HG02678 (cell line): ENCODE results near the gene EMX2.

Experiments used
- ATAC-seq: cut with Tn5 transposase; IDR thresholded peaks from one replicate; pipeline ENCODE4 v1.9.1; 2021; ENCODE audit warnings: mild to moderate bottlenecking, moderate library complexity; ENCODE audit not compliant: unreplicated experiment

EMX2 gene

DNA sequence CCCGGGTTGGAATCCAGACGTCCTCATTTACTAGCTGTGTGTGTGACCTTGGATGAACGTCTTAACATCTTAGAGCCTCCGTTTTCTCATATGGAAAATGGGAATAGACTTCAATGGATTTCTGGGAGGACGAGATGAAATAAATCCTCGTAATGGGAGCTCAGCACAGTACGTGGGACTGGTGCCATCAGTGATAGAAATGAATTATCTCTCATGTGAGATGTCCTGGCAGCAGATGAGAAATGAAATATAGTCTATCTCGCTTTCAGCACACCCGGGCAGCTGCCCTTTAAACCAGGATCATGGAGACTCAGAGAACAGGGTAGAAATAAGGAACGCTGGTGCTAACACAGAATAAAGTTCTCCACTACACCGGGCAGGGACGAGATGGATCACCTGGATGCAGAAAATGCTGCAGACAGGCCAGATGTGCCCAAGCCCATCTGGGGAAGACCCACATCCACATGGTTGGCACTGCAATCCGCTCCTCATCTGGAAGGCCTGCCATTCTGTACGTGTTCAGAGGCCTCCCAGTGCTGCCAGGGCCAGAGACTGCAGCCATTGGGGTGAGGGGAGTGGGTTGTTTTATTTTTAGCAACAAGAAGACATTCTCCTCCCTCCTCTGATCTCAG is 11.1 kb upstream of the EMX2 start:
- no peak for ATAC-seq

DNA sequence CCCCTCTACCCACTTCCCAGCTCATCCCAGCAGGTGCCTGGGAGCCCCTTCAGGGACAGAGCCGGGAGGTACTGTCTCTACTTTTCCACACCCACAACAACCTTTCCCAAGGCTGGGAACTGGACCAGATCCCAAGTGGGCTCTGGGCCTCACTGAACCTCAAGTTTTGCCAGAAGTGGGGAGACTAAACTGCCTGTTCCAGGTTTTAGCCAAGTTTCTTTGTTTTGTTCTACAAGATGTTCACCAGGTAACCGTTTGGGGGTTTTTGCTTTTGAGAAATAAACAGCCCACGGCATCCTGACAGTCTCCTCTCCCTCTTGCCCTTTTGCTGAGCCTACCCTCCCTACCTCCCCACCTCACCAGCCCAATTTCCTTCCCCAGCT is 10.6 kb upstream of the EMX2 start:
- ATAC-seq = no peak

GRCh38 chr10:117532451-117533107 is 10.0 kb upstream of the EMX2 start:
- ATAC-seq = no peak

- no peak for ATAC-seq
Measured at GRCh38 chr10:117533507-117534281, 8.9 kb upstream of the EMX2 start.

DNA sequence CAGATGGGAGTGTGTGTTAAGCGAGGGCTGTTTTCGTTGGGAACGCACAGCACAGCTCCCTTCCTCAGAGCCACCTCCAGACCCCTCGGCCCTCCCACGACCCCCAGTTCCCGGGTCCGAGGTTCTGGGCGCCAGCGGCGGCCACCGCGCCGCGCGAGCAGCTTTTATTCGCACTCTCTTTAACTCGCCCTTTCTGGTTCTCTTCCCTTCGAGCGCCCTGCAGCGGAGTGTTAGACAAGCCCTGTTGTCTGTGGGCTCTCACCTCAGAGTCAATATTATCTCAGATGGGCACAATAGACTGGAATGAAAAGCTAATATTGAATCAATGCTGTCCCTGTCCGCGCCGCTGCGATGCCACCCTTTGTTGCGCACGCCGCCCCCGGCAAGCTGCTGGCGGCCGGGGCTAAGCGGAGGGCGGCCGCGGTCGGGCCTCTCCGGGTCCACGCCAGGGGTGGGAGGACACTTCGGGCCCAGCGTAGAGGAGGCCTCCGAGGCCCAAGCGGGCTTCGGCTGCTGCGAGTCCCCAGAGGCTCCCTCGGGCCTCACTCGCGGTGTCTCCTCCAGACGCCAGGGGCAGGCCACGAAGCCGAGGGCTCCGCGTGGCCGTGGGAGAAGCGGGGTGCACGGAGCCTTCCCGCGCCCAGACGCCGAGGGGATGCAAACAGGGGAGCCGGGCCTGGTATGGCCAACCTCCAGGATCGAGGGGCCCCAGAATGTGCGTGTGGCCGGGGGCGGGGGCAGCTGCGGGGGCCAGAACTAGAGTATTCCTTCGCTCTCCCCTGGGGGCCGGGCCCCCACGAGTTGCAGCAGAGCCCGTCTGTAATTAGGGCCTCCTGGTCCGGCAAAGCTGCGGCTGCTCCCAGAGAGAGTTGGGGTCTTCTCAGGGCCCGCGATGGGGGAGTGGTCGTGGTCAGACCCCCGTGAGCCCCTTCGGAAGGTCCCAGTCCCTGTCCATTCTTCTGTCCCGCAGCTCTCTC is 7.9 kb upstream of the EMX2 start:
- ATAC-seq = no peak

DNA sequence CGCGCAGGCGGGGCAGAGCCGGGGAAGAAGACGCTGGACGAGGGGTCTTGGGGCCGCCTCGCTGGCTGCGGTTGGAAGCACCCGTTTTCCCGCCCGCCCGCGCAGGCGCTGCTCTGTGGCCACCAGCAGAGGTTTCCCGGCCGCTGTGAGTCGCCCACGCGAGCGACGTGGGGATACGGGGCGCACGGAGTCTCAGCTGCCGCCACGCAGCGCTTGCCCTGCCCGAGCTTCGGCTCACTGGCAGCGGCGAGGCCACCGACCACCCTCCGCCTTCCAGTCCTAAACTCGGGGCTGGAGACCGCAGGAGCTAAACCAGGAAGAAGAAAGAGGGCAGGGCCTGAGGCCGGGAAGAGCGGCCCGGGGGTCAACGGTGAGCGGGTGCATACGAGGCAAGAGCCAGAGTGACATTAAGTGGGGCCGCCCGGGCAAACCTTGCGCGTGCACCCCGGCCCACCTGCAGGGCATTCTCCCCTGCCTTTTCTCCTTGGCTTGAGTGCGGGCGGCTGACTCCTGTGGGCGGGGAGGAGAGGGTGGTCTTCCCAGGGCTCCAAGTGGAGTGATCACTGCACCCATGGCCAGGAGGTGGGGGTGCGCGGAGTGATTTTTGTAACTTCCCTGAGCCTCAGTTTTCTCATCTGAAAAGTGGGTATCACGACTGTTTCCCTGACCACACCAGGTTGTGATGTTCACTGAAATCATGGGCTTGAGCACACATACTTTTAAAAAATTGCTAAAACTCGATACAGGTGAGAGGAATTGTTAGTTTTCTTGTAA is 7.1 kb upstream of the EMX2 start:
- ATAC-seq = no peak

DNA sequence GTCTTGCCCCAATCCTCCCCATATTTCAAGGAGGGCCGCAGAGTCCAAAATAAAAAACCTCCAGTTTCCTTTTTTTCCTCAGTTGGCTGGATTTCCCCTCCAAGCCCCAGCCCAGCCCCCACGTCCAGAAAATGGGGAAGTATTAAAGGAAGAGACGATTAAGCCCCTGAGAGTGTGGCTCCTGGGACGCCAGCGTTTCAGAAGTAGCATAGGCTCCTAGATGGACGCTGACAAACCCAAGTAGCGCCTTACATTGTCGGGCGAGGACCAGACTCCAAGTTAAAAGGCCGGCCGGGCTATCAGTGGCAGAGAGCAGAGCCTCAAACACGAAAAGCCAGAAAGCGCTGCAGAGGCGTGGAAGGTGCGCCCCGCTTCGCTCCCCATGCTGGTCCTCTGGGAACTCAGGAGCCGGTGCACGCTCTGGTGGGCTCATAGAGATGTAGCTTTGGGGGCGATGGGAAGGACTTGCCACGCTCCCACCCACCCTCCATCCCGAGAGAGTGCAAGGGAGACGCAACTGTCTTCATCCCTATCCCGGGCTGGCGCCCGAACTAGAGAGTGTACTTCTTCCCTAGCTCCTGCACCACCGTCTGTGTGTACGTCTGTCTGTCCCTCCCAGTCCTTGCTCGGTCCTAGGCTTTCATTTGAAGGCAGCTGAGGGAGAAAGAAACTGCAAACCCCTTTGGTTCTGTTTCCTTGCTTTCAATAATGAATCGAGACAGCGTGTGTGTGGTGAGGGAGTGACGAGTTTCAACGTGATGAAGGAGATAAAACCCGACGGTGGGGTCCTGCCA is 6.3 kb upstream of the EMX2 start:
- no peak for ATAC-seq

- no peak for ATAC-seq
Measured at GRCh38 chr10:117536866-117537435, 5.6 kb upstream of the EMX2 start.

DNA sequence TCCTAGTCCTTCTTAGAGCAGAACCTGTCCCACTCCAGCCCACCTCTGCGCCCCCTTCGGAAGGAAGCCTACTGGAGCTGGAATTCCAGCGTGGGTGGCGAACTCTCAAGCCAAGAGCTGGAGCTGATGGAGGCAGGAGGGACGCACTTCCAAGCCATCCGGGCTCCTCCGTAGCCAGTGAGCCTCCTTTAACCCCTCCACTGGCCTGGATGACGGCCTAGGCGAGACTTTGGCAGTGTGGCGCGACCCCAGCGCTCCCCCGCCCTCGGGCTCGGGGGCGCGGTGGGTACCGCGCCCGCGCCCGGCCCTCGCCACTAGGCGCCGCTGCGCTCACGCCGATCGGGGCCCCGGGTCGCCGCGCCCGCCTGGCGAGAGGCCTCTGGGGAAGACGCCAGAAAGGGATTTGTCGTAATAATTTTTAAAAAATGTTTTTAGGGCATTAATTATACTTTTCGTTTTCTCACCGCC is 5.1 kb upstream of the EMX2 start:
- no peak for ATAC-seq

DNA sequence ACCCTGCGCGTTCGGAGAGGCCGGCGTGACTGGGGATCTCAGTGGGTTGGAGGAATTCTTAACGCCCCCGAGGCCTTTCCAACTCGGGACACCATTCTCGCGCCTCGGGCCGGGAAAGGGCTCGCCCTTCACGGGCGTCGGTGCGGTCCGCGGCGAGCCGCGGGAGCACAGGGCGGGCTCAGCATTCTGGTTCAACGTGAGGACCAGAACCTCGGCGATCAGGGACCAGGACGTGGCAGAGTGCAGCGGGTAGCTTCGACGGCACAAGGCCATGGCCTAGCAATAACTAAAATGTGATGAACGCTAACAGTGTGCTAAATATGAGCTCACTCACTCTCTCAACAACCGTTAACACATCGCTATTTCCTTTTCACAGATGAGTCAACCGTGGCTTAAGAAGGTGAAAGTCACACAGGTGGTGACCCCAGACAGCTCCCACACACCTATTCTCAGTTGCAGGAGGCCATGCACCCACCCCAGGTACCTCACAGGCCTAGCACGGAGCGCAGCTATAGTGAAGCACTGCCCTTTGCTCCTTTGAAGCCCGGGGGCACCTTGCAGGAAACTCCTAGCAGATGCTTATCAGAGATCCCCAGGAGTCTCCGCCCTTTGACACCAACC is 4.5 kb upstream of the EMX2 start:
- ATAC-seq = no peak

DNA sequence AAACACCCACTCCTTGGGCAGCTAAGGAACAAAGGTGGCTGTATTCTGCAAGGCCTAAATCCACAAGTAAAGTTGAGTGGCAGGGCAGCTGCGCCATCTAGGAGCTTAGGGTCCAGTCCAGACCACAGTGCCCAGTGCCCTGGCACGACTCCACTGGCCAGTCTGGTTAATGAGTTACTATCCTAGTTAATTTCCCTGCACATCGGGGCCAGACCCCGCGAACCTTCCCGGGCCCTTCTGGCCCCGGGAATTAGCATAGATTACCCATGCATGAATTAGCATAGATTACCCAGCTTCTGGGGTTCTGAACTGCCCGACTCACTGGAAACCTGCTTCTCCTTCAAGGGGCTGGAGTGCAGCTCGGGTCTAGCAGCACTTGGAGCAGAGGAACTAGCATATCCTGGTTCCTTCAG is 3.2 kb upstream of the EMX2 start:
- no peak for ATAC-seq

- ATAC-seq = no peak
Measured at GRCh38 chr10:117539903-117540639, 2.5 kb upstream of the EMX2 start.

DNA sequence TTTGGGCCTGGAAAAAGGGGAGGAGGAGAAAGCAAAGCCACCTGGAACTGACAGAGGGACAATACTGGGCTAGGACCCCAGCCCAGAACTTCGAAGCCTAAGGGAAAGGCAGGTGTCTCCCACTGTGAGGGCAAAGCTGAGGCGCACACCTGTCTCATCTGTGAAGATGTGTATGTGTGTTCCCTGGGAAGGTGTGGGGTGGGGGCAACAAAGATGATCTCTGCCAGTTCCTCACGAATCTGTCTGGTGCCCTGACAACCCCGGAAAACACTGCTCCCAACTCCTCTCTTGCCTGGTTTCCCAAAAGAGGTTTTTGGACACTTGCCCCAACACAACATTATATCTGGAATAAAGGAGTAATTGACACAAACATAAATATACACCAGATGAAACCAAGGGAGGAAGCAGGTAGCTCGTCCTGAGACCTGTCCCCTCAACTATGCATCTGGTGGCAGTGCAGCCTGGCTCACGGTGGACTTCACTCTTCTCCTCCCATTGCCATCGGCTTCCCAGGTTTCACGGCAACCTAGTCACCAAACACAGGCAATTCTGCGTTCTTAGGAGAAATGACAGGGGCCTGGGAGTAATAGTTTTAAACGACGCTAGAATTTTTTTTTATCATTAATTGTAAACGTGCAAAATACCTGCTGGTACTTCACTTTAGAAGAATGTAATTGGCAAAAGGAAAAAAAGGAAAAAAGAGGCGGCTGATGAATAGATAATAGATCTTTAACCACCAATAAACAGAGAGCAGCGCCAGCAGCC is 1.7 kb upstream of the EMX2 start:
- no peak for ATAC-seq

- ATAC-seq = no peak
Measured at GRCh38 chr10:117541405-117541908, 1.1 kb upstream of the EMX2 start.

DNA sequence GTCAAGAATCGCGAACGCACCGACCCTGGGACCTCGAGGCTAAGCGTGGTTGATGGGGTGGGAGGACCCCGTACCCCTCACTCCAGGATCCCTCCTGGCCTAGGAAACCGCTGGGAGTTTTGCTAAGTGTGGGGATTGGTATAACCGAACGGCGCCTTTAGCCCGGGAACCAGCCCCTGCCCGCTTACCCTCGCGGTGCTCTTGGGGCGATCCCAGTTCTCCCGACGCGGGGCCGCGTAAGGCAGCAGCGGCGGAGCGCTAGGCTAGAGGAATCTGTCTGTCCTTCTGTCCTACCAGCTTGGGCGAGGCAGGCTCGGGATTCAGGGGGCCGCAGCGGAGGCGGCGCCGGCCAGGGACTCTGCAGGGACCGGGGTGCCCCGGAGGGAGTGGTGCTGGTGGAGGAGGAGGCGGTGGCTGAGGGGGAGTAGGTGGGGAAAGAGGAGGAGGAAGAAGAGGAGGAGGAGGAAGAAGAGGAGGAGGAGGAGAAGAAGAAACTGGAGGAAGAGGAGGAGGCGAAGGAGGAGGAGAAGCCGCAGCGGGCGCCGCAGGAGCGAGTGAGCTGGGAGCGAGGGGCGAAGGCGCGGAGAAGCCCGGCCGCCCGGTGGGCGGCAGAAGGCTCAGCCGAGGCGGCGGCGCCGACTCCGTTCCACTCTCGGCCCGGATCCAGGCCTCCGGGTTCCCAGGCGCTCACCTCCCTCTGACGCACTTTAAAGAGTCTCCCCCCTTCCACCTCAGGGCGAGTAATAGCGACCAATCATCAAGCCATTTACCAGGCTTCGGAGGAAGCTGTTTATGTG is 439 bp upstream of the EMX2 start:
- no peak for ATAC-seq
